Measurements from ENCODE around the gene CNOT1. TPM values are rescaled to one million over a fixed set of nuclear protein-coding genes. Genes with fewer than 3 reads are reported as not detected.

CNOT1 gene
- total and polyA plus RNA-seq, 7 experiments from 2014 or later: 81.2 to 249 (median 232) TPM

DNA sequence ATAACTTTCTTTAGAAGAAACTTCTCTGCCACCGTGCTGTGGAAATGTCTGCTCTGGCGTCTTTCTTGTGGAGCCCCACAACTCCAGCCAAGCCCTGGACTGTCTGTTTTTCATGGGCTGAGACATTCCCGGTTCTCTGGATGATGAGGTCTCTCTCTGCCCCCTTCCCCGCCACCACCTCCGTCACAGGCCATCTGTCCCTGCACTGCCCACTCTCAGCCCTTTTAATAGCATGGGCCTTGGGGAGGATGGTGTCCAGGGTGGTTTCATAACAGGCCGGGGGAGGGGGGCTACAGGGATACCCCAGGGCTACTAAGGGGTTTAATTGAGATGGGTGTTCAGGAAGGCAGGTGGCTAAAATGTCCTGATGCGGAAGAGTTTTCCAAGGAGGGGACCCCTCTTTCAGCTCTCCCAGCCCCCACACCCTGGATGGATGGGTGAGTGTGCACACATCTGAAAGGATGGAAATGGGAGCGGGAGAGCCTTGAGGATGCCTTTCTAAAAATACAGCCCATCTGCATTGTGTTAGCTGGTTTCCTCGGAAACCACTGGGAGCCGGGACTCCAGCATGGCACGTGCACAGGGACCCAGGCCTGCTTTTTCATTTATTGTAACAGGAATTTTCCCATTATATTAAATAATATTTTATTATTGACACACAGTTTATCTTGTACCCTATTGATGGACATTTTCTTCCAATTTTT, 144.3 kb downstream of the CNOT1 start:
- ATAC-seq (no peak), DNase-seq (no peak)
- no peaks in the 10 kb centered on the region for H3K9me3 Mint-ChIP-seq
- H3K4me3 Mint-ChIP-seq: no peak overlapping the region
- Histone ChIP-seq H3K36me3 (ENCODE audit: control insufficient read depth in 2 of 3, insufficient read depth in 3 of 3, low read length in 3 of 3) (no peaks in the 10 kb centered on the region), H3K9me3 (ENCODE audit: control insufficient read depth in 2 of 3, low read length in 3 of 3) (no peaks in the 10 kb centered on the region), H3K27ac (ENCODE audit: low read depth, low read length) (no peak overlapping the region), H3K27me3 (ENCODE audit: control insufficient read depth in 2 of 2, insufficient read depth in 2 of 2, low read length in 2 of 2) (no peaks in the 10 kb centered on the region), H3K4me1 (ENCODE audit: control insufficient read depth in 2 of 2, insufficient read depth in 2 of 2, low read length in 2 of 2) (no peaks in the 10 kb centered on the region), H3K4me3 (ENCODE audit: low read length) (no peak overlapping the region)
- H3K4me1 Mint-ChIP-seq: peaks cover 0 to 3% (median 0%) of the 10 kb centered on the region in 7 donors
- peaks cover 0 to 12% (median 9%) of the 10 kb centered on the region in 5 donors for H3K27me3 Mint-ChIP-seq
- H3K27ac Mint-ChIP-seq: no peak overlapping the region
- ChIA-PET POLR2A (no interaction called here), CTCF (interaction anchor here (0.6 to 1.8 kb wide), 5 partner anchors 15 to 356 kb away, joined by 3 to 12 read pairs (median 3); partner anchors contain the start of genes CFAP20 and NDRG4)
- intact Hi-C loops (cut with micrococcal nuclease): no loop called here
- no peaks in the 10 kb centered on the region for H3K36me3 Mint-ChIP-seq

DNA sequence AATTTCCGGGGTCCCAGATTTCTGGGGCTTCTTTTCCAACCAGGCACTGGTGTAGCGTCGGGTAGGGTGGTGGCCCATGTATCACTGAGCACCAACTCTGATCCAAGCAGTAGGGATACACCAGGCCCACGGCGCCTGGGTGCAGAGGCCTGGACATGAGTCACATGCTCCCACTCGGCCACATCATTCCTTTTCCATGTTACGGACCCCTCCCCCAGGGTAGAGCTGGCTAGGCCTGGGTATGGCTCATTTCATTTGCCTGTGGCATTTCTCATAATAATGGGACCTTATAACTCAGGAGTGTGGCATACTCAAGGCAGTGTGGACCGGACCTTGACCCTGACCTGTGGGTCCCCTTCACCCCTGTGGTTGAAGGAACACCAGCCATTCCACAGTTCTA, 147.7 kb downstream of the CNOT1 start:
- DNase-seq (no peak), ATAC-seq (no peak)
- Histone ChIP-seq H3K4me3 (ENCODE audit: low read length) (no peak overlapping the region), H3K27me3 (ENCODE audit: control insufficient read depth in 2 of 2, insufficient read depth in 2 of 2, low read length in 2 of 2) (peaks cover 0 to 2% of the 10 kb centered on the region in 2 donors), H3K4me1 (ENCODE audit: control insufficient read depth in 2 of 2, insufficient read depth in 2 of 2, low read length in 2 of 2) (no peaks in the 10 kb centered on the region), H3K9me3 (ENCODE audit: control insufficient read depth in 2 of 3, low read length in 3 of 3) (no peaks in the 10 kb centered on the region), H3K27ac (ENCODE audit: low read depth, low read length) (no peak overlapping the region), H3K36me3 (ENCODE audit: control insufficient read depth in 2 of 3, insufficient read depth in 3 of 3, low read length in 3 of 3) (no peaks in the 10 kb centered on the region)
- CTCF ChIA-PET: no interaction called here
- no peak overlapping the region for H3K4me3 Mint-ChIP-seq
- no peaks in the 10 kb centered on the region for H3K36me3 Mint-ChIP-seq
- no peaks in the 10 kb centered on the region for H3K4me1 Mint-ChIP-seq
- no peaks in the 10 kb centered on the region for H3K9me3 Mint-ChIP-seq
- intact Hi-C loops (cut with micrococcal nuclease): no loop called here
- H3K27me3 Mint-ChIP-seq: peaks cover 0 to 14% (median 6%) of the 10 kb centered on the region in 5 donors
- POLR2A ChIA-PET: no interaction called here
- H3K27ac Mint-ChIP-seq: no peak overlapping the region

DNA sequence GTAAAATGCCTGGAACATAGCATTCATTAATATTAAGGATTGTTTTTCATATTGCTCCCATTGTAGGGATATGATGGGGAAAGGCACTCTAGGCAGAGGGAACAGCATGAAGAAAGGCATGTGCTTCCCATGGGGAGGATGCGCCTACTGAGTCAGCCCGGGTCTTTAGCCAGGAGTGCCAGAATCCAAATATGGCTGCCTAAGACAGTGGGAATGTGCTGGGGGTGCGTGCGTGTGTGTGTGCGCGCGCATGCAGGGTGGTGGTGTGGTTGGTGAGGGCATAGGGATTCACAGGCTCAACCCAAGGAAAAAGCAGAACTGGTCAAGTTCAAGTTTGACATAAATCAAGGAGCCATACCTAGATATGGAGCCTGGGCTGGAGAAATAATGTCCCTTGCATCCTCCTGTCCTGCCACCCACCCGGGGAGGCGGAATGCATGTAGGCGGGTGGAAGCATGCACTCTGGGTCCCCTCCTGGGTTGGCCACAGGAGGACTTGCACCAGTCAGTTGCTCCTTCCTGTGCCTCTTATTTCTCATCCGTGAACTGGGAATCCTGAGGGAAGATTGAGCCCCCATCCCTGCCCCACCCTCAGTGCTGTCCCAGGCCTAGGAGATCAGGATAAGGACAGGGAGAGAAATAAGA, 148.3 kb downstream of the CNOT1 start:
- H3K27me3 ChIP-seq (ENCODE audit: control insufficient read depth in 2 of 2, insufficient read depth in 2 of 2, low read length in 2 of 2): peaks cover 0 to 2% of the 10 kb centered on the region in 2 donors
- H3K9me3 Mint-ChIP-seq: no peaks in the 10 kb centered on the region
- no peak for DNase-seq
- peaks cover 0 to 11% (median 4%) of the 10 kb centered on the region in 5 donors for H3K27me3 Mint-ChIP-seq
- ChIA-PET POLR2A (no interaction called here), CTCF (no interaction called here)
- H3K36me3 ChIP-seq (ENCODE audit: control insufficient read depth in 2 of 3, insufficient read depth in 3 of 3, low read length in 3 of 3): no peaks in the 10 kb centered on the region
- H3K4me1 ChIP-seq (ENCODE audit: control insufficient read depth in 2 of 2, insufficient read depth in 2 of 2, low read length in 2 of 2): no peaks in the 10 kb centered on the region
- intact Hi-C loops (cut with micrococcal nuclease): no loop called here
- H3K4me3 ChIP-seq (ENCODE audit: low read length): no peak overlapping the region
- H3K36me3 Mint-ChIP-seq: no peaks in the 10 kb centered on the region
- no peaks in the 10 kb centered on the region for H3K4me1 Mint-ChIP-seq
- ATAC-seq: no peak
- H3K27ac Mint-ChIP-seq: no peak overlapping the region
- H3K4me3 Mint-ChIP-seq: no peak overlapping the region
- no peak overlapping the region for H3K27ac ChIP-seq (ENCODE audit: low read depth, low read length)
- no peaks in the 10 kb centered on the region for H3K9me3 ChIP-seq (ENCODE audit: control insufficient read depth in 2 of 3, low read length in 3 of 3)

DNA sequence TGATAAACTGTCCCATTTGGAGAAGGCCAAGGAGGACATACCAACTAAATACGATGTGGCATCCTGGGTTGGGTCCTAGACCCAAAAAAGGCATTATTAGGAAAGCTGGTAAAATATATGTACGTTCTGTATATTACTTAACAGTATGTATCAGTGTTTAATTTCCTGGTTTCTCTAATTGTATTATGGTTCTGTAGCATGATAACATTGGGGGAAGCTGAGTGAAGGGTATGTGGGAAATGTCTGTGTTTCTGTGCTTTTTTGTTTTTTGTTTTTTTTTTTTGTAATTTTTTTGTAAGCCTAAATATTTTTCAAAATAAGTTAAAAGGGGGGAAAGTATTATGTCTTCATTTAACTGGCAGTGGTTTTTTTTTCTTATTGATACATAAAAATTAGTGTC, 151.2 kb downstream of the CNOT1 start:
- peaks cover 0 to 2% (median 0%) of the 10 kb centered on the region in 7 donors for H3K4me1 Mint-ChIP-seq
- Histone ChIP-seq H3K9me3 (ENCODE audit: control insufficient read depth in 2 of 3, low read length in 3 of 3) (no peaks in the 10 kb centered on the region), H3K36me3 (ENCODE audit: control insufficient read depth in 2 of 3, insufficient read depth in 3 of 3, low read length in 3 of 3) (no peaks in the 10 kb centered on the region), H3K4me3 (ENCODE audit: low read length) (no peak overlapping the region), H3K27ac (ENCODE audit: low read depth, low read length) (no peak overlapping the region), H3K4me1 (ENCODE audit: control insufficient read depth in 2 of 2, insufficient read depth in 2 of 2, low read length in 2 of 2) (no peaks in the 10 kb centered on the region), H3K27me3 (ENCODE audit: control insufficient read depth in 2 of 2, insufficient read depth in 2 of 2, low read length in 2 of 2) (peaks cover 0 to 2% of the 10 kb centered on the region in 2 donors)
- POLR2A ChIA-PET: no interaction called here
- H3K4me3 Mint-ChIP-seq: no peak overlapping the region
- H3K27me3 Mint-ChIP-seq: peaks cover 0 to 15% (median 10%) of the 10 kb centered on the region in 5 donors
- ATAC-seq (no peak), DNase-seq (no peak)
- H3K9me3 Mint-ChIP-seq: no peaks in the 10 kb centered on the region
- CTCF ChIA-PET: interaction anchor here (0.6 to 0.7 kb wide), 2 partner anchors 143 to 182 kb away, joined by 3 read pairs; no protein-coding TSS in a partner anchor
- intact Hi-C loops (cut with micrococcal nuclease): no loop called here
- no peak overlapping the region for H3K27ac Mint-ChIP-seq
- H3K36me3 Mint-ChIP-seq: no peaks in the 10 kb centered on the region

DNA sequence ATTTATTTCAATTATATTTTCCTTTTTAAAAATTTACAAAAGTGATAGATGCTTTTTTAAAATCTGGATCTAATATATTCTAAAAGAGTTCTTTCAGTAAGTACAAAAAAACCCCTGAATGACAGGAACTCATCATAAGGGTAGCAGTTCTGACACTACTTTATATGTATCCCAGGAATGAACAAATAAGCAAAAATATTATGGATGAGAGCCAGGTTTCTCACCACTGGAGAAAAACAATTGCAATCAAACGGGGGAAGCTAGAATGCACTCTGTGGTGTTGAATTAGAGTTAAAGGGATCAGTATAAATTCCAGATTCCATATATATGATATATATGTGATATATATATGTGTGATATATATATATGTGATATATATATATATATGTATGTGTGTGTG, 152.8 kb downstream of the CNOT1 start:
- intact Hi-C loops (cut with micrococcal nuclease): no loop called here
- H3K36me3 ChIP-seq (ENCODE audit: control insufficient read depth in 2 of 3, insufficient read depth in 3 of 3, low read length in 3 of 3): no peaks in the 10 kb centered on the region
- Mint-ChIP-seq H3K9me3 (no peaks in the 10 kb centered on the region), H3K4me3 (no peak overlapping the region), H3K27me3 (peaks cover 6 to 25% (median 10%) of the 10 kb centered on the region in 5 donors), H3K36me3 (no peaks in the 10 kb centered on the region), H3K4me1 (peaks cover 0 to 2% (median 0%) of the 10 kb centered on the region in 7 donors), H3K27ac (no peak overlapping the region)
- H3K4me3 ChIP-seq (ENCODE audit: low read length): no peak overlapping the region
- H3K27ac ChIP-seq (ENCODE audit: low read depth, low read length): no peak overlapping the region
- no peaks in the 10 kb centered on the region for H3K4me1 ChIP-seq (ENCODE audit: control insufficient read depth in 2 of 2, insufficient read depth in 2 of 2, low read length in 2 of 2)
- POLR2A ChIA-PET: no interaction called here
- ATAC-seq (no peak), DNase-seq (no peak)
- CTCF ChIA-PET: no interaction called here
- H3K27me3 ChIP-seq (ENCODE audit: control insufficient read depth in 2 of 2, insufficient read depth in 2 of 2, low read length in 2 of 2): peaks cover 0 to 2% of the 10 kb centered on the region in 2 donors
- no peaks in the 10 kb centered on the region for H3K9me3 ChIP-seq (ENCODE audit: control insufficient read depth in 2 of 3, low read length in 3 of 3)

DNA sequence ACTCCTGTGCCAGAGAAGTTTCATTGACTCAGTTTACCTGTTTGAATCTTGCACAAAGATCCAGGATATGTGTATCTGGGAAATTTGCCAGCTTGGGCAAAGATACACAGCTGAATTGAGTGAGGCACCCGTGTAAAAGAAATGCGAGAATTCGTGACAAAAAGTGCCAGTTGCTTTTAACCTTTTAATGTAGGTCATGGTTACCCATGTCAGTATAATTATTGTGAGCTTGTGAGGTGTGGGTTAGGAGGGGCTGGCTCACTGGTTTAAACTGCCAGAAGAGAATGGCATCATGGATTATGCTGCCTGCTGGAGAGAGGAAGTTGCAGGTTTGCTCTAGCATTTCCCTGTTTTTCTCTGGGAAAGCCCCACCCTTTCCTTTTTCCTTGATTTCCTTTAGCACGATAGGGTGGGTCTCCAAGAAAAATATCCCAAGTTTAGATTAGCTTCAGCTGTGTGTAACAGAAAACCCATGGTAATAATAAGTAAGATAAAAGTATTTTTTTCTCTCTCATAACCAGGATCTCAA, 154.5 kb downstream of the CNOT1 start:
- Mint-ChIP-seq H3K36me3 (no peaks in the 10 kb centered on the region), H3K4me1 (peaks cover 0 to 11% (median 0%) of the 10 kb centered on the region in 7 donors), H3K4me3 (no peak overlapping the region), H3K27ac (no peak overlapping the region), H3K27me3 (peaks cover 6 to 27% (median 12%) of the 10 kb centered on the region in 5 donors), H3K9me3 (no peaks in the 10 kb centered on the region)
- Histone ChIP-seq H3K9me3 (ENCODE audit: control insufficient read depth in 2 of 3, low read length in 3 of 3) (no peaks in the 10 kb centered on the region), H3K36me3 (ENCODE audit: control insufficient read depth in 2 of 3, insufficient read depth in 3 of 3, low read length in 3 of 3) (no peaks in the 10 kb centered on the region), H3K4me1 (ENCODE audit: control insufficient read depth in 2 of 2, insufficient read depth in 2 of 2, low read length in 2 of 2) (no peaks in the 10 kb centered on the region), H3K4me3 (ENCODE audit: low read length) (no peak overlapping the region), H3K27me3 (ENCODE audit: control insufficient read depth in 2 of 2, insufficient read depth in 2 of 2, low read length in 2 of 2) (peaks cover 0 to 2% of the 10 kb centered on the region in 2 donors), H3K27ac (ENCODE audit: low read depth, low read length) (no peak overlapping the region)
- CTCF ChIA-PET: no interaction called here
- no peak for ATAC-seq
- POLR2A ChIA-PET: no interaction called here
- intact Hi-C loops (cut with micrococcal nuclease): no loop called here
- no peak for DNase-seq
